Right atrium auricular region (tissue), 2 donors: Measurements from ENCODE around the gene LRP1-AS. TPM values are rescaled to one million over a fixed set of nuclear protein-coding genes. Genes with fewer than 3 reads are reported as not detected.
"Not testable (repeated sequence)": the region's sequence is repeated elsewhere in the genome, so short reads cannot be mapped to it uniquely, and the experiment has no call there.

Source experiments
- DNase-seq: peaks from one replicate; pipeline ENCODE4 v3.0.0-alpha.2; 2019; ENCODE audit warnings: low spot score
- H3K27ac ChIP-seq, 2 donors: fragments of 200-600 bp; sonication (generic); 1 replicate in 1 of 2; 2 replicates in 1 of 2; pipeline ENCODE4 v1.5.1; 2016 to 2019
- H3K27me3 ChIP-seq, 2 donors: fragments of 200-600 bp; sonication (generic); one replicate each; pipeline versions ENCODE4 v1.5.1 to v1.6.0; 2017 to 2019
- H3K36me3 ChIP-seq: fragments of 200-600 bp; sonication (generic); one replicate; pipeline ENCODE4 v1.5.1; 2016
- H3K4me1 ChIP-seq, 2 donors: fragments of 200-600 bp; sonication (generic); one replicate each; pipeline versions ENCODE4 v1.5.1 to v1.6.0; 2017 to 2019
- H3K4me3 ChIP-seq, 2 donors: fragments of 200-600 bp; sonication (generic); 1 replicate in 1 of 2; 2 replicates in 1 of 2; pipeline ENCODE4 v1.5.1; 2017 to 2019; ENCODE audit warnings: mild to moderate bottlenecking in 1 of 2, moderate library complexity in 1 of 2
- H3K9me3 ChIP-seq, 2 donors: fragments of 200-600 bp; sonication (generic); one replicate each; pipeline ENCODE4 v1.5.1; 2019
- total RNA-seq, 2 donors: library from RNA; depleted of rRNA; stranded (reverse); fragments of >200 nt; gene quantifications; one replicate each; pipeline ENCODE4 v1.1.0, GENCODE V29; 2016
- TF ChIP-seq, protein P1 (sequence below), 2 donors: fragments of 200-600 bp; sonication (generic); IDR thresholded peaks; one replicate each; pipeline ENCODE4 v1.5.1; 2019; ENCODE audit warnings: antibody characterized with exemption in 2 of 2

Gene LRP1-AS
- total RNA-seq, 2 donors from 2014 or later, result not detected

DNA sequence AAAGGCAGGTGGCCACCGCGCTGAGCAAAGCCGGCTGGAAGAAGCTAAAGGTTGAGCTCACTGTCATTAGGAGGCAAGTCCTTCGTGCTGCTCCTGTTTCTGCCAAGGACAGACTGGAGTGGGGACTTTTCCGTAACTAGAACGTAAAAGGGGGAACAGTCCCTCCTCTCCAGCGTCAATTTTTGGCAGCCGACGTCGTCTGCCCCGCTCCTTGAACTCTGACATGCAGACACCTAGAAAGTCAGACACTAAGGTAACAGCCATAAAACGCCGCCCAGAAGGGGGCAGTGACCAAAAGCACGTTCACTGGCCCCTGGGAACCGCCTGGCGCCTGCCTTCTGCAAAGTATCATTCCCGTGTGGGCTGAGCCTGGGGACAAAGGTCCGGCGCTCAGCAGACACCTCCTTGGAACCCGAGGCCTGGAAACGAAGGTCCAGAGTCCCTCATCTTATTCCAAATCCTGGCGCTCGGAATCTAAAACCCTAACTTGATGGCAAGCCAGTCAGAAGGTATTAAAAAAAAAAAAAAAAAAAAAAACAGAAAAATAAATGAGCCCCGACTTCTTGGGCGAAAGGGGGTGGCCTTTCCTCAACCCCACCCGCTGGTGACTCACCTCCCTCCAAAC, 20.2 kb downstream of the LRP1-AS start:
- Histone ChIP-seq H3K4me3 (peak overlapping the region; percentile 61 to 77), H3K27ac (peak overlapping the region; percentile 97 to 98), H3K27me3 (no peaks in the 10 kb centered on the region), H3K9me3 (no peaks in the 10 kb centered on the region), H3K4me1 (peaks cover 0 to 44% of the 10 kb centered on the region in 2 donors), H3K36me3 (no peaks in the 10 kb centered on the region)
- TF ChIP-seq, protein P1, sequence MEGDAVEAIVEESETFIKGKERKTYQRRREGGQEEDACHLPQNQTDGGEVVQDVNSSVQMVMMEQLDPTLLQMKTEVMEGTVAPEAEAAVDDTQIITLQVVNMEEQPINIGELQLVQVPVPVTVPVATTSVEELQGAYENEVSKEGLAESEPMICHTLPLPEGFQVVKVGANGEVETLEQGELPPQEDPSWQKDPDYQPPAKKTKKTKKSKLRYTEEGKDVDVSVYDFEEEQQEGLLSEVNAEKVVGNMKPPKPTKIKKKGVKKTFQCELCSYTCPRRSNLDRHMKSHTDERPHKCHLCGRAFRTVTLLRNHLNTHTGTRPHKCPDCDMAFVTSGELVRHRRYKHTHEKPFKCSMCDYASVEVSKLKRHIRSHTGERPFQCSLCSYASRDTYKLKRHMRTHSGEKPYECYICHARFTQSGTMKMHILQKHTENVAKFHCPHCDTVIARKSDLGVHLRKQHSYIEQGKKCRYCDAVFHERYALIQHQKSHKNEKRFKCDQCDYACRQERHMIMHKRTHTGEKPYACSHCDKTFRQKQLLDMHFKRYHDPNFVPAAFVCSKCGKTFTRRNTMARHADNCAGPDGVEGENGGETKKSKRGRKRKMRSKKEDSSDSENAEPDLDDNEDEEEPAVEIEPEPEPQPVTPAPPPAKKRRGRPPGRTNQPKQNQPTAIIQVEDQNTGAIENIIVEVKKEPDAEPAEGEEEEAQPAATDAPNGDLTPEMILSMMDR (IDR thresholded peaks at IDR 0.05), result peak in 1 of 2 donors; percentile 62
- DNase-seq, result peak; percentile 81

DNA sequence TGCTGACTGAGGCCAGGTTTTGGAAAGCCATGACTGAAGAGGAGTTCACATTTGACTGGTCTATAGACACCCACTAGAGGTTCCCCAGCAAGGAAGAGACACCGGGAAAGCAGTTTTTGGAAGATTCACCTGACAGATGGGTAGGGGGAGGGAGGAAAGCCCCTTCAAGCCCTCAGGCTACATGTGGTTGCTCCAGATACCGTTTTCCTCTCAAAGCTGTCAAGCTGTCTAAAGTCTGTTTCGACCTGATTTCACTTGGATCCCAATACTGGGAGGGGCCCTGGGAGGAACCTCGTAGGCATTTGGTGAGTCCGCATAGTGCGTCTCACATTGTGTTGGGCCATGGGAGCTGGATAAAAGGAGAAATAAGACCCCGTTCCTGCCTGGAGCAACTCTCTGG, 20.9 kb downstream of the LRP1-AS start:
- Histone ChIP-seq H3K27ac (peak overlapping the region; percentile 97 to 98), H3K27me3 (no peaks in the 10 kb centered on the region), H3K4me3 (no peak overlapping the region), H3K36me3 (no peaks in the 10 kb centered on the region), H3K9me3 (no peaks in the 10 kb centered on the region), H3K4me1 (peaks cover 0 to 38% of the 10 kb centered on the region in 2 donors)
- no peak for DNase-seq
- TF ChIP-seq, protein P1 (IDR thresholded peaks at IDR 0.05), result no peak

DNA sequence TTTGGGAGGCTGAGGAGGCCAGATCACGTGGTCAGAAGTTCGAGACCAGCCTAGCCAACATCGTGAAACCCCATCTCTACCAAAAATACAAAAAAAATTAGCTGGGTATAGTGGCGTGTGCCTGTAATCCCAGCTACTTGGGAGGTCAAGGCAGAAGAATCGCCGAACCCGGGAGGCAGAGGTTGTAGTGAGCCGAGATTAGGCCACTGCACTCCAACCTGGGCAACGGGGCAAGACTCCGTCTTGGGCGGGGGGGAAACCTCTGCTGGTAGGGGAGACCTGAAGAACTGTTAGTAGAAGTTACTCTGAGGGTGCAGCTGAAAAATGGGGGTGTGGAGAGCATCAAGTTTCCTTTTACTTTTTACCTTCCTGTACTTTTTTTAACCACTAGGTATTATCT, 21.4 kb downstream of the LRP1-AS start:
- no peak overlapping the region for H3K4me3 ChIP-seq
- no peaks in the 10 kb centered on the region for H3K36me3 ChIP-seq
- no peak overlapping the region for H3K27ac ChIP-seq
- peaks cover 0 to 33% of the 10 kb centered on the region in 2 donors for H3K4me1 ChIP-seq
- no peaks in the 10 kb centered on the region for H3K9me3 ChIP-seq
- TF ChIP-seq, protein P1 (IDR thresholded peaks at IDR 0.05), result no peak
- H3K27me3 ChIP-seq, result no peaks in the 10 kb centered on the region
- no peak for DNase-seq

DNA sequence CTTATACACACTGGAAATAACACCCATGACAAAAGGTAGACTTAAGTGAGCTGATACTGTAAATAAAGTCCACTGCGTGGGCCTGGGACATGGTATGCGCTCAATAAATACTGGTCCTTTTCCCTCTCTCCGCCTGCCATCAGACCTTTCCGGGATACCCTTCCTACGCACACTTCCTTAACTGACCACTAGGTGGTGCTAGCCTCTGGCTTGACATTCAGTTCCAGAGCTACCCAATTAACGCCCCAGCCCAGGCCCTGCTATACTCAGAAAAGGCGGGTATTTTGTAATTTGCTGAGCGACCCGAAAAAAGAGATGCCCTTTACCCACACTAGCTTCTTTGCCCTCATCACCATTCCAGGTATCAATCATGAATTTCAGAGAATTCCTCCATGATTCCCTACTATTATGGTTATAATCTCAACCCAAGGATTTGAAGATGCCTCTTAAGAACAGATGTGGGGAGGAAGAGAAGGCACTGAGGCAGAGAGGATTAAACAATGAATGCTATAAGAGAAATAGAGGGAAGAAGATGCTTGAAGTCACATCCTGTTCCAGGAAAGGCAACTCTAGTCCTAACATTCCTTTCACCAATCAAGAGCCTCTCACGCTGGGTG, 23.1 kb downstream of the LRP1-AS start:
- Histone ChIP-seq H3K9me3 (no peaks in the 10 kb centered on the region), H3K4me1 (peaks cover 0 to 16% of the 10 kb centered on the region in 2 donors), H3K36me3 (no peaks in the 10 kb centered on the region), H3K27me3 (no peaks in the 10 kb centered on the region), H3K27ac (no peak overlapping the region), H3K4me3 (no peak overlapping the region)
- TF ChIP-seq, protein P1 (IDR thresholded peaks at IDR 0.05), result peak; percentile 84 to 97
- DNase-seq, result peak; percentile 83

DNA sequence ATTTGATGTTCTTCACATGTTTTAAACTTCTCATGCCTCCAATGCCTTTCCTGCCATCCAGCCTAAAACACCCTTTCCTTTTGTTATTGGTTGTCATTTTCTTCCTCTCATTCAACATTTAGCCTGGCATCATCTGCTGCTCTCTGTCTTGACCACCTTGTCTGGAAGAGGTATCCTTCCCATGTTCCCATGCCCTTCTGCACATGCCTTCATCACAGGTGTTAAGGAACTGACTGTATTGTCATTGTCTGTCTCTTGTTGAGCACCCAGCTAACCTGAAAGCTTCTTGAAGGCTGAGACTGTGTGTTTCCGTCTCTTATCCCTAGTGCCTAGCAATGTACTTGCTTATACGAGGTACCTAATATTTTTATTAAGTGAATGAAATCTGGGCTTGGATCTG, 23.6 kb downstream of the LRP1-AS start:
- H3K9me3 ChIP-seq, result no peaks in the 10 kb centered on the region

DNA sequence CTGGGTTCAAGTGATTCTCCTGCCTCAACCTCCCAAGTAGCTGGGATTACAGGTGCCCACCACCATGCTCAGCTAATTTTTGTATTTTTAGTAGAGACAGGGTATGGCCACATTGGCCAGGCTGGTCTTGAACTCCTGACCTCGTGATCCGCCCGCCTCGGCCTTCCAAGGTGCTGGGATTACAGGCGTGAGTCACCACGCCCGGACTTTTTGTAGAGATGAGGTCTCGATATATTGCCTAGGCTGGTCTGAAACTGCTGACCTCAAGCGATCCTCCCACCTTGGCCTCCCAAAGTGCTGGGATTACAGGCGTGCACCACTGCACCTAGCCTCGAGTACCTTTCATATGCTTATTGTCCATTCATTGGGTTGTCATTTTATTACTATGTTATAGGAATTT, 26.7 kb downstream of the LRP1-AS start:
- not testable (repeated sequence) for H3K4me3 ChIP-seq, H3K36me3 ChIP-seq, H3K27me3 ChIP-seq, H3K9me3 ChIP-seq, H3K4me1 ChIP-seq, H3K27ac ChIP-seq, DNase-seq

More for the DNA sequence above, 23.6 kb downstream of the LRP1-AS start:
- TF ChIP-seq, protein P1 (IDR thresholded peaks at IDR 0.05), result no peak
- Histone ChIP-seq H3K27me3 (no peaks in the 10 kb centered on the region), H3K36me3 (no peaks in the 10 kb centered on the region), H3K4me3 (no peak overlapping the region), H3K4me1 (peaks cover 0 to 17% of the 10 kb centered on the region in 2 donors), H3K27ac (no peak overlapping the region)
- no peak for DNase-seq
